SK-N-SH treated with all-trans-retinoic acid at 6 μM for 48 hours (cell line): ENCODE measurements around the gene TSPO.

ENCODE experiments used
- ATAC-seq: fragments of 200-7000 bp; cut with Tn5 transposase; 3 replicates; pipeline ENCODE4 v1.9.1; 2020; ENCODE audit warnings: mild to moderate bottlenecking, moderate library complexity
- ARNTL ChIP-seq: fragments of 450-650 bp; formaldehyde crosslinking; IDR thresholded peaks from 2 replicates; pipeline ENCODE4 v1.5.0; 2020; ENCODE audit warnings: low read depth, mild to moderate bottlenecking, moderate library complexity, borderline replicate concordance
- BACH2 ChIP-seq: fragments of 250-450 bp; sonication (Bioruptor Pico); IDR thresholded peaks from 2 replicates; pipeline ENCODE4 v1.9.0; 2021; ENCODE audit warnings: mild to moderate bottlenecking, borderline replicate concordance
- CSDC2 ChIP-seq: fragments of 250-450 bp; sonication (Bioruptor Pico); IDR thresholded peaks from 2 replicates; pipeline ENCODE4 v1.5.0; 2020; ENCODE audit warnings: mild to moderate bottlenecking, moderate library complexity
- ESRRG ChIP-seq: fragments of 250-450 bp; sonication (Bioruptor Pico); IDR thresholded peaks from 2 replicates; pipeline ENCODE4 v1.6.1; 2021; ENCODE audit warnings: mild to moderate bottlenecking
- ISL1 ChIP-seq: fragments of 250-450 bp; sonication (Bioruptor Pico); IDR thresholded peaks from 2 replicates; pipeline ENCODE4 v2.1.2; 2022; ENCODE audit warnings: mild to moderate bottlenecking, moderate library complexity
- OSR1 ChIP-seq: fragments of 250-450 bp; sonication (Bioruptor Pico); IDR thresholded peaks from 2 replicates; pipeline ENCODE4 v1.8.0; 2022; ENCODE audit warnings: moderate library complexity, mild to moderate bottlenecking, inconsistent platforms
- PATZ1 ChIP-seq: fragments of 250-450 bp; sonication (Bioruptor Pico); IDR thresholded peaks from 2 replicates; pipeline ENCODE4 v1.8.0; 2020; ENCODE audit warnings: mild to moderate bottlenecking, moderate library complexity, borderline replicate concordance
- PPARA ChIP-seq: fragments of 250-450 bp; sonication (Bioruptor Pico); IDR thresholded peaks from 2 replicates; pipeline ENCODE4 v1.5.0; 2020; ENCODE audit warnings: mild to moderate bottlenecking, borderline replicate concordance
- RARB ChIP-seq: fragments of 250-450 bp; sonication (Bioruptor Pico); IDR thresholded peaks from 2 replicates; pipeline ENCODE4 v1.8.0; 2021; ENCODE audit warnings: mild to moderate bottlenecking, moderate library complexity
- SNAI2 ChIP-seq: fragments of 250-450 bp; sonication (Bioruptor Pico); IDR thresholded peaks from 2 replicates; pipeline ENCODE4 v1.5.0; 2020; ENCODE audit warnings: mild to moderate bottlenecking, moderate library complexity
- TCF4 ChIP-seq: fragments of 250-450 bp; sonication (Bioruptor Pico); IDR thresholded peaks from 2 replicates; pipeline ENCODE4 v1.8.0; 2021; ENCODE audit warnings: mild to moderate bottlenecking, moderate library complexity, borderline replicate concordance
- TOX ChIP-seq: fragments of 250-450 bp; sonication (Bioruptor Pico); IDR thresholded peaks from 2 replicates; pipeline ENCODE4 v1.8.0; 2021; ENCODE audit warnings: mild to moderate bottlenecking, moderate library complexity, borderline replicate concordance
- TSHZ2 ChIP-seq: fragments of 250-450 bp; sonication (Bioruptor Pico); IDR thresholded peaks from 2 replicates; pipeline ENCODE4 v1.5.0; 2020; ENCODE audit warnings: mild to moderate bottlenecking, moderate library complexity
- ZC3H10 ChIP-seq: fragments of 250-450 bp; sonication (Bioruptor Pico); IDR thresholded peaks from 2 replicates; pipeline ENCODE4 v1.5.1; 2021; ENCODE audit warnings: mild to moderate bottlenecking, moderate library complexity
- ZFP3 ChIP-seq: fragments of 250-450 bp; sonication (Bioruptor Pico); IDR thresholded peaks from 2 replicates; pipeline ENCODE4 v1.5.0; 2020; ENCODE audit warnings: mild to moderate bottlenecking, moderate library complexity
- ZFP30 ChIP-seq: fragments of 450-650 bp; formaldehyde crosslinking; IDR thresholded peaks from 2 replicates; pipeline ENCODE4 v1.5.0; 2022; ENCODE audit warnings: mild to moderate bottlenecking, moderate library complexity
- ZNF565 ChIP-seq: fragments of 450-650 bp; formaldehyde crosslinking; conservative IDR thresholded peaks from 2 replicates; pipeline ENCODE4 v1.5.0; 2020; ENCODE audit warnings: low read depth, mild to moderate bottlenecking, moderate library complexity
- ZNF70 ChIP-seq: fragments of 450-650 bp; formaldehyde crosslinking; IDR thresholded peaks from 2 replicates; pipeline ENCODE4 v1.5.0; 2020; ENCODE audit warnings: mild to moderate bottlenecking, moderate library complexity
- ZNF8 ChIP-seq: fragments of 450-650 bp; formaldehyde crosslinking; IDR thresholded peaks from 2 replicates; pipeline ENCODE4 v1.5.0; 2020; ENCODE audit warnings: mild to moderate bottlenecking, moderate library complexity
- TF ChIP-seq, protein P1 (sequence below): fragments of 250-450 bp; sonication (Bioruptor Pico); IDR thresholded peaks from 2 replicates; pipeline ENCODE4 v1.8.0; 2021; ENCODE audit warnings: low read depth, mild to moderate bottlenecking, moderate library complexity, borderline replicate concordance
- TF ChIP-seq, protein P2 (sequence below): fragments of 250-450 bp; sonication (Bioruptor Pico); IDR thresholded peaks from 2 replicates; pipeline ENCODE4 v1.5.1; 2020; ENCODE audit warnings: low read depth, mild to moderate bottlenecking, moderate library complexity
- TF ChIP-seq, protein P3 (sequence below): fragments of 250-450 bp; sonication (Bioruptor Pico); IDR thresholded peaks from 2 replicates; pipeline ENCODE4 v1.5.1; 2021; ENCODE audit warnings: mild to moderate bottlenecking, moderate library complexity

The TSPO gene

DNA sequence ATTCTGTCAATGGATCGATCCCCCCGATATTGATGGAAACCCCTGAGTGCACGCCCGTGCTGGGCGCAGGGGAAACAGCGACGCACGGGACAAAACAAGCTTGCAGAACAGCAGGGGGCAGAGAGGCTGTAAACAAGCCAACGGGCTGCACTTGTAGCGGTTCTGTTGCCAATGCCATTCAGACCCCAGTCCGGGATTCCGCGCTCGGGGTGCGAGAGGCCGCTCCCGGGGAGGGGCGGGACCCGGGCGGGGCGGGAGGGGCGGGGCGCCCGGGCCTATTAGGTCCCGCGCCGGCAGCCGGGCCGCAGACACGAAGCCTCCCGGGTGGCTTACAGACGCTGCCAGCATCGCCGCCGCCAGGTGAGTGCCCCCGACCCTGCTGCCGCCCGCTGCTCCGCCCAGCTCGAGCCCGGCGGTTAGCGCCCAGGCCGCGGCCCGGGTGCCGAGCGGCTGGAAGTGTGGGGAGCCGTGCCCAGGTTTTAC is 40.9 kb upstream of the TSPO start, which contains the start of gene BIK:
Gene BIK, plus strand, starts transcription at position 307 of the 483 bp plus-strand sequence. CDS start 13,273 bp downstream, outside the sequence.
- TF ChIP-seq ZNF8 (no peak), TOX (no peak), ZNF565 (CRISPR knock-in tag) (no peak), ZFP3 (no peak), ZFP30 (CRISPR knock-in tag) (no peak), RARB (CRISPR knock-in tag) (no peak), SNAI2 (no peak), BACH2 (CRISPR knock-in tag) (no peak), ARNTL (CRISPR knock-in tag) (no peak), OSR1 (CRISPR knock-in tag) (no peak), PPARA (no peak)
- TF ChIP-seq, all 23 proteins: peak for 0
- peak; percentile 76 for ATAC-seq

DNA sequence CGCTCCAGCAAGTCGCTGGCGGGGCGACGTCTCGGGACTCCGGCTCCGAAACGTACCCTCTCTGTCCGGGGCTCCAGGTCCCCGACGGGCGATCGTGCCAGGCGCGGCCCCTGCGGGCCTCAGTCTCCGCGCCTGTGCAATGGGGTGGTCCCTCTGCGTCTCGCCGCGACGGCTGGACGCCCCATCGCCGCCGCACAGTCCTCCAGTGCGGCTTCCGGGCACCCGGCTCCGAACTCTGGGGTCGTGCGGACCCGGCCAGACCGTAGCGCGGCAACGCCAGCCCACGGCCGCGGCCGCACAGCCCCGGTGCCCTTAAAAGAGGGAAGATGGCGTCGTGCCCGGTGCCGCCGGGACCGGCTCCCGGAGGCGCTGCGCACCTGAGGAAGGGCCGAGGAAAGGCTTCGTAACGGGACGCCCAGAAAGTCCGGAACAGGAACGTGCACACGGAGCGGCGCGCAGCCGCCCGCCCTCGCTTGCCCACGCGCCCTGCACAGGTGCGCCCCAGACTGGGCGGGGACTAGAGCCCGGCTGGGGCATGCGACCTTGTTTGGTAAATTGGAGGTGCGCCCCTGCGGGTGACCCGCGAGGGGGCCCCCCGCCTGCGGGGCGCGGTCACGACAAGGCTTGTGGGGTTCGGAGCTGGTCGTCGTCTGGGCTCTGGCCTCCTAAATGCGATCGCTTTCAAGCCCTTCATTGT is 40.3 kb upstream of the TSPO start:
- ATAC-seq: peak; percentile 34
- no peak for TF ChIP-seq CSDC2 (CRISPR knock-in tag)
- TF ChIP-seq, protein P1, sequence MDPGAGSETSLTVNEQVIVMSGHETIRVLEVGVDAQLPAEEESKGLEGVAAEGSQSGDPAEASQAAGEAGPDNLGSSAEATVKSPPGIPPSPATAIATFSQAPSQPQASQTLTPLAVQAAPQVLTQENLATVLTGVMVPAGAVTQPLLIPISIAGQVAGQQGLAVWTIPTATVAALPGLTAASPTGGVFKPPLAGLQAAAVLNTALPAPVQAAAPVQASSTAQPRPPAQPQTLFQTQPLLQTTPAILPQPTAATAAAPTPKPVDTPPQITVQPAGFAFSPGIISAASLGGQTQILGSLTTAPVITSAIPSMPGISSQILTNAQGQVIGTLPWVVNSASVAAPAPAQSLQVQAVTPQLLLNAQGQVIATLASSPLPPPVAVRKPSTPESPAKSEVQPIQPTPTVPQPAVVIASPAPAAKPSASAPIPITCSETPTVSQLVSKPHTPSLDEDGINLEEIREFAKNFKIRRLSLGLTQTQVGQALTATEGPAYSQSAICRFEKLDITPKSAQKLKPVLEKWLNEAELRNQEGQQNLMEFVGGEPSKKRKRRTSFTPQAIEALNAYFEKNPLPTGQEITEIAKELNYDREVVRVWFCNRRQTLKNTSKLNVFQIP (CRISPR knock-in tag): no peak
- no peak for TF ChIP-seq ISL1 (CRISPR knock-in tag)
- no peak for TF ChIP-seq PATZ1
- TF ChIP-seq ZNF70 (CRISPR knock-in tag): no peak
- TF ChIP-seq ZFP30 (CRISPR knock-in tag): no peak
- TF ChIP-seq TSHZ2 (CRISPR knock-in tag): no peak
- TF ChIP-seq BACH2 (CRISPR knock-in tag): no peak
- TF ChIP-seq, all 23 proteins: peak for 0

- TF ChIP-seq SNAI2 (no peak), OSR1 (CRISPR knock-in tag) (no peak)
- TF ChIP-seq, all 23 proteins: peak for 0
- no peak for ATAC-seq
These were observed 37.7 kb upstream of the TSPO start for GRCh38 chr22:43113526-43114251.

GRCh38 chr22:43114958-43115357 is 36.4 kb upstream of the TSPO start:
- TF ChIP-seq ESRRG (CRISPR knock-in tag) (no peak), TCF4 (CRISPR knock-in tag) (no peak), ZC3H10 (CRISPR knock-in tag) (no peak), TOX (no peak), ZFP30 (CRISPR knock-in tag) (no peak)
- ATAC-seq: no peak

GRCh38 chr22:43116932-43117331 is 34.4 kb upstream of the TSPO start:
- no peak for ATAC-seq
- TF ChIP-seq ARNTL (CRISPR knock-in tag): no peak
- TF ChIP-seq ZC3H10 (CRISPR knock-in tag): no peak
- TF ChIP-seq, protein P2, sequence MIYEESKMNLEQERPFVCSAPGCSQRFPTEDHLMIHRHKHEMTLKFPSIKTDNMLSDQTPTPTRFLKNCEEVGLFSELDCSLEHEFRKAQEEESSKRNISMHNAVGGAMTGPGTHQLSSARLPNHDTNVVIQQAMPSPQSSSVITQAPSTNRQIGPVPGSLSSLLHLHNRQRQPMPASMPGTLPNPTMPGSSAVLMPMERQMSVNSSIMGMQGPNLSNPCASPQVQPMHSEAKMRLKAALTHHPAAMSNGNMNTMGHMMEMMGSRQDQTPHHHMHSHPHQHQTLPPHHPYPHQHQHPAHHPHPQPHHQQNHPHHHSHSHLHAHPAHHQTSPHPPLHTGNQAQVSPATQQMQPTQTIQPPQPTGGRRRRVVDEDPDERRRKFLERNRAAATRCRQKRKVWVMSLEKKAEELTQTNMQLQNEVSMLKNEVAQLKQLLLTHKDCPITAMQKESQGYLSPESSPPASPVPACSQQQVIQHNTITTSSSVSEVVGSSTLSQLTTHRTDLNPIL (CRISPR knock-in tag): no peak
- TF ChIP-seq, protein P3, sequence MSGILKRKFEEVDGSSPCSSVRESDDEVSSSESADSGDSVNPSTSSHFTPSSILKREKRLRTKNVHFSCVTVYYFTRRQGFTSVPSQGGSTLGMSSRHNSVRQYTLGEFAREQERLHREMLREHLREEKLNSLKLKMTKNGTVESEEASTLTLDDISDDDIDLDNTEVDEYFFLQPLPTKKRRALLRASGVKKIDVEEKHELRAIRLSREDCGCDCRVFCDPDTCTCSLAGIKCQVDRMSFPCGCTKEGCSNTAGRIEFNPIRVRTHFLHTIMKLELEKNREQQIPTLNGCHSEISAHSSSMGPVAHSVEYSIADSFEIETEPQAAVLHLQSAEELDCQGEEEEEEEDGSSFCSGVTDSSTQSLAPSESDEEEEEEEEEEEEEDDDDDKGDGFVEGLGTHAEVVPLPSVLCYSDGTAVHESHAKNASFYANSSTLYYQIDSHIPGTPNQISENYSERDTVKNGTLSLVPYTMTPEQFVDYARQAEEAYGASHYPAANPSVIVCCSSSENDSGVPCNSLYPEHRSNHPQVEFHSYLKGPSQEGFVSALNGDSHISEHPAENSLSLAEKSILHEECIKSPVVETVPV (CRISPR knock-in tag): no peak
- TF ChIP-seq BACH2 (CRISPR knock-in tag): no peak
- no peak for TF ChIP-seq PPARA
- TF ChIP-seq TOX: no peak
